Measurements from ENCODE around the gene MGAT4A. TPM values are rescaled to one million over a fixed set of nuclear protein-coding genes. Genes with fewer than 3 reads are reported as not detected.

MGAT4A gene
- total RNA-seq, 3 donors from 2014 or later = 73.8 to 158 (median 138) TPM

GRCh38 chr2:98569197-98569793, 161.6 kb downstream of the MGAT4A start:
- Histone ChIP-seq H3K4me3 (no peak overlapping the region), H3K4me1 (ENCODE audit: low read depth) (no peaks in the 10 kb centered on the region), H3K9me3 (no peaks in the 10 kb centered on the region), H3K36me3 (ENCODE audit: low read depth) (no peaks in the 10 kb centered on the region)
- DNase-seq (peak in 2 of 3 donors; percentile 76), ATAC-seq (peak; percentile 61)
- TF ChIP-seq, protein P1, sequence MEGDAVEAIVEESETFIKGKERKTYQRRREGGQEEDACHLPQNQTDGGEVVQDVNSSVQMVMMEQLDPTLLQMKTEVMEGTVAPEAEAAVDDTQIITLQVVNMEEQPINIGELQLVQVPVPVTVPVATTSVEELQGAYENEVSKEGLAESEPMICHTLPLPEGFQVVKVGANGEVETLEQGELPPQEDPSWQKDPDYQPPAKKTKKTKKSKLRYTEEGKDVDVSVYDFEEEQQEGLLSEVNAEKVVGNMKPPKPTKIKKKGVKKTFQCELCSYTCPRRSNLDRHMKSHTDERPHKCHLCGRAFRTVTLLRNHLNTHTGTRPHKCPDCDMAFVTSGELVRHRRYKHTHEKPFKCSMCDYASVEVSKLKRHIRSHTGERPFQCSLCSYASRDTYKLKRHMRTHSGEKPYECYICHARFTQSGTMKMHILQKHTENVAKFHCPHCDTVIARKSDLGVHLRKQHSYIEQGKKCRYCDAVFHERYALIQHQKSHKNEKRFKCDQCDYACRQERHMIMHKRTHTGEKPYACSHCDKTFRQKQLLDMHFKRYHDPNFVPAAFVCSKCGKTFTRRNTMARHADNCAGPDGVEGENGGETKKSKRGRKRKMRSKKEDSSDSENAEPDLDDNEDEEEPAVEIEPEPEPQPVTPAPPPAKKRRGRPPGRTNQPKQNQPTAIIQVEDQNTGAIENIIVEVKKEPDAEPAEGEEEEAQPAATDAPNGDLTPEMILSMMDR (IDR thresholded peaks at IDR 0.05) = peak; percentile 71
- intact Hi-C loops (cut with DNase I, micrococcal nuclease) = no loop called here

Other genes with a start within 250 kb of the MGAT4A start
- 10 to 100 TPM; 27.7 to 35.2 (median 28.0) TPM for gene COA5, start 122.6 kb downstream of the MGAT4A start, total RNA-seq
- gene UNC50, start 122.5 kb downstream of the MGAT4A start, total RNA-seq = 10 to 100 TPM; 32.6 to 44.3 (median 35.4) TPM
- gene CRACDL, start 205.1 kb upstream of the MGAT4A start, total RNA-seq = 10 to 100 TPM in 2 of 3 donors, 1 to 10 TPM in 1; 8.0 to 18.1 (median 17.8) TPM